Skeletal muscle cell (primary cell): ENCODE measurements around the gene MRPL45.

Experiments used
- DNase-seq: peaks from one replicate; pipeline ENCODE4 v3.0.0-alpha.2; 2010; ENCODE audit warnings: low read depth
- H3K4me3 ChIP-seq: 2 replicates; pipeline ENCODE4 v1.5.1; 2011; ENCODE audit warnings: low read depth, mild to moderate bottlenecking, control low read depth, low read length, moderate library complexity

MRPL45 gene

DNA sequence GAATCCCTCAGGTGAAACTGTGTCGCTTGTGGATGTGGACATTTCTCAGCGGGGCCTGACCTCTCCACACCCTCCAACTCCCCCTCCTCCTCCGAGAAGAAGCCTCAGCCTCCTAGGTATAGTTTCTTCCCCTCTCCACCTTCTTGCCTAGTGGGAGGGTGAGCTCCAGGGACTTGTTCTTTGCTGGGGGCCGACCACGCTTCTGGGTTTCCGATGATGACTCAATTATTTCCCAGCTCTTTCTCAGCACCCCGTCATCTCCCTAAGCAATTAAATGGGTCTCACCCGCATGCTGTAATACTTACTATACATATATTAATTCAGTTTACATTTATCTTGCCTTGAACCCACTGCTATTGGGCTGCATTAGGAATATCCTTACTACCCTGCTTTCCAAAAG is 67.8 kb downstream of the MRPL45 start:
- no peak for DNase-seq
- no peak overlapping the region for H3K4me3 ChIP-seq

DNA sequence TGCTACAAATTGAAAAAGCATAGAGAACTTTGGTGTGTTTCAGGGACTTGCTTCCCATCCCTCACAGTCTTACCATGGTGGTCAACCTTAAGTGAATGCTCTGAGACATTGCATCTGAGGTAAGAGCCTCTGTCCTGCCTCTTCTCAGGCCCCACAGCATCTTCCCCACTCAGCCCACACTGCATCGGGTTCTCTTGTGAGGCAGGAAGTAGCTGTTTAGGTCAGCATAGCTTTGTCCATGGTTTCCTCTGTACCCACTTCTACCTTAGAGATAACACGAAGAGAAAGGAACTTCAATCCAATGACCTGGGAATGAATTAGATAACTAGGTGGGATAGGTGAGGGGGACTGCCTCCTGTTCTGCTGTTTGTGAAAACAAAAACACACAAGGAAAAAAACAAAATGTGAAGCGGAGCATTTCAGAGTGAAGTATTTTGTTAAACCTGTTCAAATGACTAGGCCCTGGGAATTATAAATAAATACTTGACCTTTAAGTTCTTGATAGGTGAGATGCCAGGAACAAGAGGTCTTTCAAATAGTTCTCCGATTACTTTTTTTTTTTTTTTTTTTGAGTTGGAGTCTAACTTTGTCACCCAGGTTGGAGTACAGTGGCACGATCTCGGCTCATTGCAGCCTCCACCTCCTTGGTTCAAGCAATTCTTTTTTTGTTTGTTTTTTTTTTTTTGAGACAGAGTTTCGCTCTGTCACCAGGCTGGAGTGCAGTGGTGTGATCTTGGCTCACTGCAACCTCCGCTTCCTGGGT is 72.3 kb downstream of the MRPL45 start:
- no peak for DNase-seq
- no peak overlapping the region for H3K4me3 ChIP-seq
